ENCODE data around the gene SNUPN. TPM values are rescaled to one million over a fixed set of nuclear protein-coding genes. Genes with fewer than 3 reads are reported as not detected.

SNUPN gene
- total and polyA plus RNA-seq, 10 of the 15 experiments (the other 5 are each of a cell fraction or from before 2014, with no cell fraction given): 19.0 to 50.3 (median 32.5) TPM

DNA sequence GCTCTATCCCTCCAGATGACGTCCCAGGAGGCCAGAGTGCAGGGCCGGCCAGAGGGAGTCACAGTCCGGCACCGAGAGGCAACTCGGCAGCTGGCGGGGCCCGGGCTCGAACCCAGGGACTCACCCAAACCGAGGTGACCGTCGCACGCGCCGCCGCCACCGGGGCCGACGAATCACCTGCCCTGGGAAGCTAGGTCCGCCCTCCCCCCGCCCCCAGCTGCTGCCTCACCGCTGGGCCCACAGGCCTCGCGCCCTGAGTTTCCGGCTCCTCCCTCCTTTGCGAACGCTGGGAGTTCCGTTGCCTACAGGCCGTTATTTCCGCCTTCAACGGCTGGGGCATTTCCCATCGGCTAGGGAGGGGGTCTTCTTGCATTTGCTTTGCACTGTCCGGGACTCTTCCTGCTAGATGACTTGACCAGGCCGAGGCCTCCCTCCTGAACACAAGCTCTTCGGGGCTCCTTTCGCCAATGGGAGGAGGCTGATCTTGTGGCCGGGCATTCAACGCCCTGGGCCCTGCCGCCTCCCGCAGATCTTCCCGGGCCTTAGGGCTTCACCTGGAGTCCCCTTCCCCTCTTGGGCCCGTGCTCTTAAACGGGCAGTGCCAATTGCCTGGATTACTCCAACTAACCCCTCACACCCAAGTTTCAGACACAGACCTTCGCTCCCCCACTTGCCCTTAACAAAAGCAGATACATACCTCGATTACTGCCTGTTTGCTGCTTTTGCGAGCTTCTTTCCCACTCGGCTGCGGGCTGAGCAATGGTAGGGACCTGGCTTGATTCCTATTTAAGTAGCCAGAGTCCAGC, at the start of gene SNUPN (continued):
- TF ChIP-seq, protein P1, sequence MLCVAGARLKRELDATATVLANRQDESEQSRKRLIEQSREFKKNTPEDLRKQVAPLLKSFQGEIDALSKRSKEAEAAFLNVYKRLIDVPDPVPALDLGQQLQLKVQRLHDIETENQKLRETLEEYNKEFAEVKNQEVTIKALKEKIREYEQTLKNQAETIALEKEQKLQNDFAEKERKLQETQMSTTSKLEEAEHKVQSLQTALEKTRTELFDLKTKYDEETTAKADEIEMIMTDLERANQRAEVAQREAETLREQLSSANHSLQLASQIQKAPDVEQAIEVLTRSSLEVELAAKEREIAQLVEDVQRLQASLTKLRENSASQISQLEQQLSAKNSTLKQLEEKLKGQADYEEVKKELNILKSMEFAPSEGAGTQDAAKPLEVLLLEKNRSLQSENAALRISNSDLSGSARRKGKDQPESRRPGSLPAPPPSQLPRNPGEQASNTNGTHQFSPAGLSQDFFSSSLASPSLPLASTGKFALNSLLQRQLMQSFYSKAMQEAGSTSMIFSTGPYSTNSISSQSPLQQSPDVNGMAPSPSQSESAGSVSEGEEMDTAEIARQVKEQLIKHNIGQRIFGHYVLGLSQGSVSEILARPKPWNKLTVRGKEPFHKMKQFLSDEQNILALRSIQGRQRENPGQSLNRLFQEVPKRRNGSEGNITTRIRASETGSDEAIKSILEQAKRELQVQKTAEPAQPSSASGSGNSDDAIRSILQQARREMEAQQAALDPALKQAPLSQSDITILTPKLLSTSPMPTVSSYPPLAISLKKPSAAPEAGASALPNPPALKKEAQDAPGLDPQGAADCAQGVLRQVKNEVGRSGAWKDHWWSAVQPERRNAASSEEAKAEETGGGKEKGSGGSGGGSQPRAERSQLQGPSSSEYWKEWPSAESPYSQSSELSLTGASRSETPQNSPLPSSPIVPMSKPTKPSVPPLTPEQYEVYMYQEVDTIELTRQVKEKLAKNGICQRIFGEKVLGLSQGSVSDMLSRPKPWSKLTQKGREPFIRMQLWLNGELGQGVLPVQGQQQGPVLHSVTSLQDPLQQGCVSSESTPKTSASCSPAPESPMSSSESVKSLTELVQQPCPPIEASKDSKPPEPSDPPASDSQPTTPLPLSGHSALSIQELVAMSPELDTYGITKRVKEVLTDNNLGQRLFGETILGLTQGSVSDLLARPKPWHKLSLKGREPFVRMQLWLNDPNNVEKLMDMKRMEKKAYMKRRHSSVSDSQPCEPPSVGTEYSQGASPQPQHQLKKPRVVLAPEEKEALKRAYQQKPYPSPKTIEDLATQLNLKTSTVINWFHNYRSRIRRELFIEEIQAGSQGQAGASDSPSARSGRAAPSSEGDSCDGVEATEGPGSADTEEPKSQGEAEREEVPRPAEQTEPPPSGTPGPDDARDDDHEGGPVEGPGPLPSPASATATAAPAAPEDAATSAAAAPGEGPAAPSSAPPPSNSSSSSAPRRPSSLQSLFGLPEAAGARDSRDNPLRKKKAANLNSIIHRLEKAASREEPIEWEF (IDR thresholded peaks at IDR 0.05; ENCODE audit: insufficient replicate concordance, low read depth, low read length): no peak
- TF ChIP-seq, protein P2, sequence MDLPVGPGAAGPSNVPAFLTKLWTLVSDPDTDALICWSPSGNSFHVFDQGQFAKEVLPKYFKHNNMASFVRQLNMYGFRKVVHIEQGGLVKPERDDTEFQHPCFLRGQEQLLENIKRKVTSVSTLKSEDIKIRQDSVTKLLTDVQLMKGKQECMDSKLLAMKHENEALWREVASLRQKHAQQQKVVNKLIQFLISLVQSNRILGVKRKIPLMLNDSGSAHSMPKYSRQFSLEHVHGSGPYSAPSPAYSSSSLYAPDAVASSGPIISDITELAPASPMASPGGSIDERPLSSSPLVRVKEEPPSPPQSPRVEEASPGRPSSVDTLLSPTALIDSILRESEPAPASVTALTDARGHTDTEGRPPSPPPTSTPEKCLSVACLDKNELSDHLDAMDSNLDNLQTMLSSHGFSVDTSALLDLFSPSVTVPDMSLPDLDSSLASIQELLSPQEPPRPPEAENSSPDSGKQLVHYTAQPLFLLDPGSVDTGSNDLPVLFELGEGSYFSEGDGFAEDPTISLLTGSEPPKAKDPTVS (IDR thresholded peaks at IDR 0.05; ENCODE audit: low read depth, low read length): no peak
- TF ChIP-seq, protein P3, sequence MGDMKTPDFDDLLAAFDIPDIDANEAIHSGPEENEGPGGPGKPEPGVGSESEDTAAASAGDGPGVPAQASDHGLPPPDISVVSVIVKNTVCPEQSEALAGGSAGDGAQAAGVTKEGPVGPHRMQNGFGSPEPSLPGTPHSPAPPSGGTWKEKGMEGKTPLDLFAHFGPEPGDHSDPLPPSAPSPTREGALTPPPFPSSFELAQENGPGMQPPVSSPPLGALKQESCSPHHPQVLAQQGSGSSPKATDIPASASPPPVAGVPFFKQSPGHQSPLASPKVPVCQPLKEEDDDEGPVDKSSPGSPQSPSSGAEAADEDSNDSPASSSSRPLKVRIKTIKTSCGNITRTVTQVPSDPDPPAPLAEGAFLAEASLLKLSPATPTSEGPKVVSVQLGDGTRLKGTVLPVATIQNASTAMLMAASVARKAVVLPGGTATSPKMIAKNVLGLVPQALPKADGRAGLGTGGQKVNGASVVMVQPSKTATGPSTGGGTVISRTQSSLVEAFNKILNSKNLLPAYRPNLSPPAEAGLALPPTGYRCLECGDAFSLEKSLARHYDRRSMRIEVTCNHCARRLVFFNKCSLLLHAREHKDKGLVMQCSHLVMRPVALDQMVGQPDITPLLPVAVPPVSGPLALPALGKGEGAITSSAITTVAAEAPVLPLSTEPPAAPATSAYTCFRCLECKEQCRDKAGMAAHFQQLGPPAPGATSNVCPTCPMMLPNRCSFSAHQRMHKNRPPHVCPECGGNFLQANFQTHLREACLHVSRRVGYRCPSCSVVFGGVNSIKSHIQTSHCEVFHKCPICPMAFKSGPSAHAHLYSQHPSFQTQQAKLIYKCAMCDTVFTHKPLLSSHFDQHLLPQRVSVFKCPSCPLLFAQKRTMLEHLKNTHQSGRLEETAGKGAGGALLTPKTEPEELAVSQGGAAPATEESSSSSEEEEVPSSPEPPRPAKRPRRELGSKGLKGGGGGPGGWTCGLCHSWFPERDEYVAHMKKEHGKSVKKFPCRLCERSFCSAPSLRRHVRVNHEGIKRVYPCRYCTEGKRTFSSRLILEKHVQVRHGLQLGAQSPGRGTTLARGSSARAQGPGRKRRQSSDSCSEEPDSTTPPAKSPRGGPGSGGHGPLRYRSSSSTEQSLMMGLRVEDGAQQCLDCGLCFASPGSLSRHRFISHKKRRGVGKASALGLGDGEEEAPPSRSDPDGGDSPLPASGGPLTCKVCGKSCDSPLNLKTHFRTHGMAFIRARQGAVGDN (IDR thresholded peaks at IDR 0.05): peak; percentile 76
- TF ChIP-seq, protein P4, sequence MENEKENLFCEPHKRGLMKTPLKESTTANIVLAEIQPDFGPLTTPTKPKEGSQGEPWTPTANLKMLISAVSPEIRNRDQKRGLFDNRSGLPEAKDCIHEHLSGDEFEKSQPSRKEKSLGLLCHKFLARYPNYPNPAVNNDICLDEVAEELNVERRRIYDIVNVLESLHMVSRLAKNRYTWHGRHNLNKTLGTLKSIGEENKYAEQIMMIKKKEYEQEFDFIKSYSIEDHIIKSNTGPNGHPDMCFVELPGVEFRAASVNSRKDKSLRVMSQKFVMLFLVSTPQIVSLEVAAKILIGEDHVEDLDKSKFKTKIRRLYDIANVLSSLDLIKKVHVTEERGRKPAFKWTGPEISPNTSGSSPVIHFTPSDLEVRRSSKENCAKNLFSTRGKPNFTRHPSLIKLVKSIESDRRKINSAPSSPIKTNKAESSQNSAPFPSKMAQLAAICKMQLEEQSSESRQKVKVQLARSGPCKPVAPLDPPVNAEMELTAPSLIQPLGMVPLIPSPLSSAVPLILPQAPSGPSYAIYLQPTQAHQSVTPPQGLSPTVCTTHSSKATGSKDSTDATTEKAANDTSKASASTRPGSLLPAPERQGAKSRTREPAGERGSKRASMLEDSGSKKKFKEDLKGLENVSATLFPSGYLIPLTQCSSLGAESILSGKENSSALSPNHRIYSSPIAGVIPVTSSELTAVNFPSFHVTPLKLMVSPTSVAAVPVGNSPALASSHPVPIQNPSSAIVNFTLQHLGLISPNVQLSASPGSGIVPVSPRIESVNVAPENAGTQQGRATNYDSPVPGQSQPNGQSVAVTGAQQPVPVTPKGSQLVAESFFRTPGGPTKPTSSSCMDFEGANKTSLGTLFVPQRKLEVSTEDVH (IDR thresholded peaks at IDR 0.05; ENCODE audit: low read depth, partially characterized antibody): no peak
- TF ChIP-seq CHD1 (IDR thresholded peaks at IDR 0.05; ENCODE audit: low read depth, low read length) (0 out of 2 replicates have a peak, but pooled peaks have one; percentile 49), SREBF1 (IDR thresholded peaks at IDR 0.05; ENCODE audit: low read length) (no peak), EGR1 (IDR thresholded peaks at IDR 0.05; ENCODE audit: borderline replicate concordance in 1 of 2, low read depth in 2 of 2, low read length in 2 of 2) (peak; percentile 10 to 67; a peak in 2 of 3 replicates), SIN3A (IDR thresholded peaks at IDR 0.05; ENCODE audit: low read depth, low read length) (no peak), NFYA (IDR thresholded peaks at IDR 0.05; ENCODE audit: borderline replicate concordance, low read depth, low read length) (no peak), NR2C1 (IDR thresholded peaks at IDR 0.05) (no peak), CREM (IDR thresholded peaks at IDR 0.05; ENCODE audit: low read depth) (peak; percentile 50; the same call in 1 of the 2 replicates), EED (IDR thresholded peaks at IDR 0.05; ENCODE audit: low read depth) (no peak), JUNB (IDR thresholded peaks at IDR 0.05) (no peak), POLR2AphosphoS5 (IDR thresholded peaks at IDR 0.05; ENCODE audit: low read length) (peak; percentile 85), DPF2 (IDR thresholded peaks at IDR 0.05) (peak; percentile 29; the same call in 1 of the 2 replicates), IKZF1 (conservative IDR thresholded peaks at IDR 0.05) (peak; percentile 89)
